Ectodermal cell (in vitro differentiated cells): ENCODE measurements around the gene FAM72B.
"Not testable (repeated sequence)": the region's sequence is repeated elsewhere in the genome, so short reads cannot be mapped to it uniquely, and the experiment has no call there.

Experiments used
- H3K27ac ChIP-seq: 2 replicates; pipeline ENCODE4 v1.7.0; 2013; ENCODE audit warnings: mild to moderate bottlenecking, low read depth, low read length; ENCODE audit not compliant: insufficient read depth, poor library complexity, severe bottlenecking
- H3K27me3 ChIP-seq: 2 replicates; pipeline ENCODE4 v1.7.0; 2013; ENCODE audit warnings: mild to moderate bottlenecking, low read length; ENCODE audit not compliant: insufficient read depth, control insufficient read depth, poor library complexity, severe bottlenecking
- H3K36me3 ChIP-seq: one replicate; pipeline ENCODE4 v1.7.0; 2013; ENCODE audit warnings: low read length; ENCODE audit not compliant: control insufficient read depth, insufficient read depth
- H3K4me1 ChIP-seq: one replicate; pipeline ENCODE4 v1.7.0; 2013; ENCODE audit warnings: low read length; ENCODE audit not compliant: control insufficient read depth, insufficient read depth
- H3K4me3 ChIP-seq: 2 replicates; pipeline ENCODE4 v1.7.0; 2013; ENCODE audit warnings: low read depth, low read length, control low read depth; ENCODE audit not compliant: insufficient read depth
- H3K9me3 ChIP-seq: 2 replicates; pipeline ENCODE4 v1.7.0; 2013; ENCODE audit warnings: mild to moderate bottlenecking, low read length, moderate library complexity; ENCODE audit not compliant: control insufficient read depth
- WGBS, 2 experiments: methylation state at CpG; one replicate each; pipeline ENCODE4 v1.1.7; 2013; ENCODE audit warnings: missing lambda C conversion rate in 2 of 2; 5-methylcytosine and 5-hydroxymethylcytosine counted together

FAM72B gene

DNA sequence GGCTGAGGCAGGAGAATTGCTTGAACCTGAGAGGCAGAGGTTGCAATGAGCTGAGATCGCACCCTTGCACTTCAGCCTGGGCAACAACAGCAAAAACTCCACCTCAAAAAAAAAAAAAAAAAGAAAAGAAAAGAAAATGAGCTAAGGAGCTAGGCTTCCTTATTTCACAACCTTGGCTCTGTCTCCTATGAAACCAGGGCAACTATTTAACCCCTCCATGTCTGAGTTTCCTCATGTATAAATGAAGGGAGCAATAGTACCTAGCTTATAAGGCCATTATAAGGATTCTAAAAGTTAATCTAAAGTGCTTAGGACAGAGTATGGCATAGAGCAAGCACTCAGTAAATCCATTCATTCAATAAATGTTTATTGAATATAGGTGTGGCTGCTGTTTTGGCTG is 32.8 kb downstream of the FAM72B start:
- H3K9me3 ChIP-seq, H3K4me3 ChIP-seq, H3K27me3 ChIP-seq, H3K27ac ChIP-seq, H3K4me1 ChIP-seq, H3K36me3 ChIP-seq: not testable (repeated sequence)
- no CpG with 5 or more reads among the region's 1 CpG for WGBS, 2 experiments

DNA sequence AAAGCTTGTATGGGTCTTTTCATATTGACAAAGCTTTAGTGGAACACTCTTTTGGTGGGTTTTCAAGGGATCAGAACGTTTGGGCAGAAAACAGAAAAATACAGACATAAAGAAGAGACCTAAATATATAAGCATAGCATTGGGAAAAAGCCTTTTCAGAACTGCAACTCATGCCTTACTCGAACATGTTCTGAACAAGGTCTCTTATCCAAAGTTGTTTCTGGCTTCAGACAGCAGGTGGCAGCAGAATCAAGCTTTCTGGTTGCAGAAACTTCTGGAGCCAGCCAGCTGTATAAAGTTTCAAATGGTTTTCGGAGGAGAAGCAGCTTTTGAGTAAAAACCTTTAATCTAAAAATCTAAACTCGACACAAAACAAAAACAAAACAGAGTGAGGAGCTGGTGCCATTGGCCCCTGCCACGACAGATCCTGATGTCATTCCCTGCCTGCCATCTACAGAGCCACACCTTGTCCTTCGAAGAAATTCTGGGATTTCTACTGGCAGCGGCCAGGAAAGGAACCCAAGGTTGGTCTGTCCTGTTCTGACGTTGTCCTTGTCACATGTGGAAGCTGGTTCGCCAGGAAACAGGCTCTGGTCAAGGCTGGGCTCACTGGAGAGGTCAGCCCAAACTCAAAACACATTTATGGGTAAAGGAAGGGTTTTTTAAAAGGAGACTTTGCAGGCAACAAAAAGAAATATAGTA is 35.5 kb downstream of the FAM72B start:
- not testable (repeated sequence) for H3K4me3 ChIP-seq, H3K27ac ChIP-seq, H3K4me1 ChIP-seq, H3K36me3 ChIP-seq, H3K27me3 ChIP-seq, H3K9me3 ChIP-seq
- no CpG with 5 or more reads among the region's 9 CpGs for WGBS, 2 experiments

DNA sequence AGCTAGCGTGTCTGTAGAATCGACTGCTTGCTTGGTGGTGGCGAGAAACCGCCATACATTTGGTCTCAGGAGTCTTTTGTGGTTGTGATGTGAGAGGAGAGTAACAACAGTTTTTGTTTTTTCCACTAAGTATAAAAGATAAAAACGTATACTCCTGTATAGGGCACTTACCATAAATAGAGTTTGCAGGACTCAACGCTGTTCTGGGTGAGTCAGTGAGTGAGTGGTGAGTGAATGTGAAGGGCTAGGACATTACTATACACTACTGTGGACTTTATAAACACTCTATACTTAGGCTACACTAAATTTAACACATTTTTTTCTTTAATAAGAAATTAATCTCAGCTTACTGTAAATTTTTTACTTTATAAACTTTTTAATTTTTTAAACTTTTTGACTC is 43.7 kb downstream of the FAM72B start:
- not testable (repeated sequence) for H3K27ac ChIP-seq
- no CpG with 5 or more reads among the region's 6 CpGs for WGBS, 2 experiments

DNA sequence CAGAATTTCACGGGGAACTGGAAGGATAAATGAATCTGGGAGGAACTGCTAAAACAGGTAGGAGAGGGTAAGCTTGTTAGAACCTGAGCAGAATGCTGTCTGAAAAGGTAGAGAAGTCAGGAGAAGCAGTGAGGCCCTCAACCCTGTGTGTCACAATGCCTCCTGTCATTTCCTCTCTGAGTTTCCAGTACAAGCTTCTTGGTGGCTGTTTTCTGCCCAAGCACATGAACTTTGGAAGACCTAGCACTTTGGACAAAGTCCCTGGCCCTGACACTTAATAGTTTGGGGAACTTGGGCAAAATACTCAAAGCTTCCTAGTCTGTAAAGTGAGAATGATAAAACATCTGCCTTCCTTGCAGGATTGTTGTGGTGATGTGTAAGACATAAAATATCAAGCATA is 52.6 kb downstream of the FAM72B start:
- H3K4me1 ChIP-seq, H3K27ac ChIP-seq, H3K4me3 ChIP-seq, H3K9me3 ChIP-seq, H3K36me3 ChIP-seq, H3K27me3 ChIP-seq: not testable (repeated sequence)
- no CpG with 5 or more reads among the region's 1 CpG for WGBS, 2 experiments

More for the DNA sequence above, 43.7 kb downstream of the FAM72B start:
- H3K9me3 ChIP-seq, H3K4me1 ChIP-seq, H3K4me3 ChIP-seq, H3K36me3 ChIP-seq, H3K27me3 ChIP-seq: not testable (repeated sequence)

DNA sequence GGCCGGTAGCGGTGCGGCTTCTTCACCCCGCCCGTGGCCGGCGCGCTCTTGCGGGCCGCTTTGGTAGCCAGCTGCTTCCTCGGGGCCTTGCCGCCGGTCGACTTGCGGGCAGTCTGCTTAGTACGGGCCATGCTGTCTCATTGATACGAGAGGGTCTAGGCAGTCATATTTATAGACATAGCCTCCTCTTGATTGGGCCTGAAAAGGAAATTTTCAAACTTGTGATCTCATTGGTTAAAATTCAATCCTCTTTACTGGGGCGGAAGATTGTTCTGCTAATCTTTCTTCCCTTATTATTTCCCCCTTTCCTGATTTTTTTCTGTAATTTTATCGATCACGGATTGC is 65.7 kb downstream of the FAM72B start:
- WGBS, 2 experiments: 59 to 63% methylated on average over 6 to 11 of the region's 20 CpGs
- not testable (repeated sequence) for H3K27ac ChIP-seq, H3K36me3 ChIP-seq, H3K27me3 ChIP-seq, H3K4me1 ChIP-seq, H3K4me3 ChIP-seq, H3K9me3 ChIP-seq
